GM10266 (cell line): ENCODE measurements around the gene C9orf85.
"Not testable (repeated sequence)": the region's sequence is repeated elsewhere in the genome, so short reads cannot be mapped to it uniquely, and the experiment has no call there.

Experiments used
- DNase-seq: peaks from one replicate; pipeline ENCODE4 v3.0.0; 2012; ENCODE audit errors: extremely low spot score
- TF ChIP-seq, protein P1 (sequence below): IDR thresholded peaks from 2 replicates; pipeline ENCODE4 v1.5.1; 2012; ENCODE audit warnings: mild to moderate bottlenecking, low read depth; ENCODE audit not compliant: control insufficient read depth, insufficient read depth; ENCODE audit errors: missing control alignments

Gene C9orf85

GRCh38 chr9:71985297-71985911 is 74.0 kb downstream of the C9orf85 start:
- no peak for DNase-seq

DNA sequence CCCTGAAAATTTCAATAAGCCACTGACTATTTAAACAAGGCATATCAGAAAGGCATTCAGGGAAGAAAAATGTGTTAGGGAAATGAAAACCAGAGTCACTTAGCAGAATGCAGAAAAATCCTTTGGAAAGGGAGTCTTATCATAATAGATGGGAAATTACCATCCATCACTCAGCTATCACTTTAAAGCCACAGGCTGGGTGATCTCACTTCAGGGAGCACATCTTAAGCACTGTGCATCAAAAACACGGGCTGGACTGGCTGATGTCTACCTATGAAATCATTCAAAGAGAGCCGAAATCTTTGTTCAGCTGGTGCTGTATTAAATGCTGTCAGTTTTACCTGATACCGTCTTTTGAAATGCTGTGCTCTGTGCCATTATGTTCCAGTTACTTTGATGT is 75.5 kb downstream of the C9orf85 start:
- DNase-seq, result no peak
- TF ChIP-seq, protein P1, sequence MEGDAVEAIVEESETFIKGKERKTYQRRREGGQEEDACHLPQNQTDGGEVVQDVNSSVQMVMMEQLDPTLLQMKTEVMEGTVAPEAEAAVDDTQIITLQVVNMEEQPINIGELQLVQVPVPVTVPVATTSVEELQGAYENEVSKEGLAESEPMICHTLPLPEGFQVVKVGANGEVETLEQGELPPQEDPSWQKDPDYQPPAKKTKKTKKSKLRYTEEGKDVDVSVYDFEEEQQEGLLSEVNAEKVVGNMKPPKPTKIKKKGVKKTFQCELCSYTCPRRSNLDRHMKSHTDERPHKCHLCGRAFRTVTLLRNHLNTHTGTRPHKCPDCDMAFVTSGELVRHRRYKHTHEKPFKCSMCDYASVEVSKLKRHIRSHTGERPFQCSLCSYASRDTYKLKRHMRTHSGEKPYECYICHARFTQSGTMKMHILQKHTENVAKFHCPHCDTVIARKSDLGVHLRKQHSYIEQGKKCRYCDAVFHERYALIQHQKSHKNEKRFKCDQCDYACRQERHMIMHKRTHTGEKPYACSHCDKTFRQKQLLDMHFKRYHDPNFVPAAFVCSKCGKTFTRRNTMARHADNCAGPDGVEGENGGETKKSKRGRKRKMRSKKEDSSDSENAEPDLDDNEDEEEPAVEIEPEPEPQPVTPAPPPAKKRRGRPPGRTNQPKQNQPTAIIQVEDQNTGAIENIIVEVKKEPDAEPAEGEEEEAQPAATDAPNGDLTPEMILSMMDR, result no peak

More at GRCh38 chr9:71985297-71985911, 74.0 kb downstream of the C9orf85 start:
- TF ChIP-seq, protein P1, result no peak

GRCh38 chr9:71987471-71988371 is 76.3 kb downstream of the C9orf85 start:
- DNase-seq, result no peak
- TF ChIP-seq, protein P1, result no peak

GRCh38 chr9:71990466-71990865 is 79.0 kb downstream of the C9orf85 start:
- no peak for DNase-seq
- TF ChIP-seq, protein P1, result no peak

GRCh38 chr9:72005451-72005850 is 94.0 kb downstream of the C9orf85 start:
- TF ChIP-seq, protein P1, result no peak
- no peak for DNase-seq

DNA sequence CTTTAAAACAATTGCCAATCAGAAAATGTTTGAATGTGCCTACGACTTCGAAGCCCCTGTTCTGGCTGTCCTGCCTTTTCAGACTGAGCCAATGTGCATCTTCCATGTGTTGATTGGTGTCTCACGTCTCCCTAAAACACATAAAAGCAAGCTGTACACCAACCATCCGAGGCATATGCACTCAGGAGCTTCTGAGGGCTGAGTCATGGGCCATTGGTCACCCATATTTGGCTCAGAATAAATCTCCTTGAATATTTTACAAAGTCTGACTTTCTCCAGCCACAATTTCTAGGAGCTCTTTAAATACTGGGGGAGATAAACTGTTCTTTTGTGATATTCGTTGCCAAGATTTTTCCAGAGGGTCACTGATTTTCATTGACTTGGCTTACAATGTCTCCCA is 95.1 kb downstream of the C9orf85 start:
- TF ChIP-seq, protein P1, result no peak
- DNase-seq, result no peak

DNA sequence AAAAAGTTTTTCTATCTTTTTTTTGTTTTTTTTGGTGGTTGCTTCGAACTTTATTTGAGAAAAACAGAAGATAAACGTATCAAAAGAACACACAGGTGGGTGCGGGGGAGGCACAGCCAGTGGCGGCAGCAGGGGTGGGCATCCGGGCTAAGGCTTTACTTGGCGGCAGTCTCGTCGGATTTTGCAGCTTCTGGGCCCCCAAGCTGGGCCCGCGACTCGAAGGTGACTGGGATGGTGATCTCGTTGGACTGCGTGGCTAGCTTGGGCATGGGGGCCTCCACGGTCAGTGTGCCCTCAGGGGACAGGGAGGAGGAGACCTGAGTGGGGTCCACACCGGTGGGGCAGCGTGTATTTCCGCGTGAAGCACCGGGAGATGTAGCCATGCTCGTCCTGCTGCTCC is 96.3 kb downstream of the C9orf85 start:
- DNase-seq, result not testable (repeated sequence)
